Cardiac fibroblast (primary cell): ENCODE measurements around the gene LRRC45.

Experiments used
- DNase-seq, 2 donors: peaks; one replicate each; pipeline versions ENCODE4 v3.0.0 to v3.0.0-alpha.2; 2010; ENCODE audit warnings: low read depth in 2 of 2
- H3K4me3 ChIP-seq, 2 donors: replicated peaks in 1 of 2; 1 replicate in 1 of 2; 2 replicates in 1 of 2; pipeline ENCODE4 v1.5.1; 2011; ENCODE audit warnings: low read depth in 2 of 2, low read length in 2 of 2, mild to moderate bottlenecking in 2 of 2, moderate library complexity in 1 of 2
- CTCF ChIP-seq: IDR thresholded peaks from one replicate; pipeline ENCODE4 v1.5.1; 2011; ENCODE audit warnings: low read depth, mild to moderate bottlenecking, low read length, inconsistent platforms

Gene LRRC45

GRCh38 chr17:82077617-82078358, 54.7 kb downstream of the LRRC45 start:
- DNase-seq: peak in 1 of 2 donors; percentile 54
- H3K4me3 ChIP-seq: no peak overlapping the region
- TF ChIP-seq CTCF: no peak

- DNase-seq: no peak
- no peak overlapping the region for H3K4me3 ChIP-seq
- no peak for TF ChIP-seq CTCF
Measured at GRCh38 chr17:82078433-82078832, 55.3 kb downstream of the LRRC45 start.

GRCh38 chr17:82079001-82079677, 56.0 kb downstream of the LRRC45 start:
- no peak for TF ChIP-seq CTCF
- DNase-seq: no peak
- H3K4me3 ChIP-seq: no peak overlapping the region

GRCh38 chr17:82080048-82080788, 57.1 kb downstream of the LRRC45 start:
- DNase-seq: no peak
- TF ChIP-seq CTCF: no peak
- H3K4me3 ChIP-seq: no peak overlapping the region
